H1 (cell line): ENCODE measurements around the gene PRR14L. TPM values are rescaled to one million over a fixed set of nuclear protein-coding genes. Genes with fewer than 3 reads are reported as not detected.

Experiments used
- CTCF ChIA-PET: fragments of 300-600 bp; sonication (Branson Sonifier 250); formaldehyde crosslinking; loops from one replicate; lab custom pipeline; 2021; ENCODE audit not compliant: partially characterized antibody; lab: Charles Lee
- POLR2A ChIA-PET: fragments of 300-600 bp; sonication (Branson Sonifier 250); formaldehyde crosslinking; loops from one replicate; lab custom pipeline; 2021; ENCODE audit warnings: inconsistent platforms; ENCODE audit not compliant: partially characterized antibody; lab: Charles Lee
- DNase-seq, 2 experiments: peaks; one replicate each; pipeline versions ENCODE4 v3.0.0 to v3.0.0-alpha.2; 2010 to 2022; ENCODE audit warnings: low spot score in 2 of 2, low read depth in 1 of 2, mixed read lengths in 1 of 2
- FAIRE-seq: peaks from 2 replicates; lab custom pipeline; 2011; peaks lifted over from hg19 to GRCh38; lab: Jason Lieb, UNC
- H2AFZ ChIP-seq: 2 replicates; pipeline ENCODE4 v1.8.1; 2012; ENCODE audit warnings: low read length, inconsistent platforms
- H2AK5ac ChIP-seq: 2 replicates; pipeline ENCODE4 v1.6.1; 2013; ENCODE audit warnings: low read depth, low read length
- H2BK120ac ChIP-seq: replicated peaks from 2 replicates; pipeline ENCODE3; 2013; ENCODE audit warnings: low read depth, low read length, inconsistent platforms
- H2BK12ac ChIP-seq: 2 replicates; pipeline ENCODE4 v1.6.1; 2013; ENCODE audit warnings: low read depth, low read length
- H2BK15ac ChIP-seq: 2 replicates; pipeline ENCODE4 v1.6.1; 2013; ENCODE audit warnings: low read length
- H2BK20ac ChIP-seq: 2 replicates; pipeline ENCODE4 v1.6.1; 2013; ENCODE audit warnings: low read length
- H2BK5ac ChIP-seq: 2 replicates; pipeline ENCODE4 v1.6.1; 2013; ENCODE audit warnings: low read depth, low read length
- H3K14ac ChIP-seq: 2 replicates; pipeline ENCODE4 v1.6.1; 2013; ENCODE audit warnings: inconsistent platforms; ENCODE audit not compliant: insufficient read length
- H3K18ac ChIP-seq: 2 replicates; pipeline ENCODE4 v1.6.1; 2013; ENCODE audit warnings: low read length; ENCODE audit errors: extremely low read depth
- H3K23ac ChIP-seq: 2 replicates; pipeline ENCODE4 v1.6.1; 2013; ENCODE audit warnings: inconsistent platforms; ENCODE audit not compliant: insufficient read length
- H3K23me2 ChIP-seq: 2 replicates; pipeline ENCODE4 v1.6.1; 2013; ENCODE audit warnings: low read depth, low read length
- H3K27ac ChIP-seq: 2 replicates; pipeline ENCODE4 v1.6.1; 2011; ENCODE audit warnings: low read depth, low read length, inconsistent platforms
- H3K27me3 ChIP-seq, 4 experiments: replicated peaks in 1 of 4; 1 replicate in 1 of 4; 2 replicates in 3 of 4; pipeline versions ENCODE4 v1.6.1 to v1.8.1; 2011 to 2013; ENCODE audit warnings: low read length in 3 of 4, mild to moderate bottlenecking in 3 of 4, inconsistent platforms in 2 of 4, mixed read lengths in 2 of 4, moderate library complexity in 1 of 4; ENCODE audit not compliant: control insufficient read depth in 3 of 4, insufficient read depth in 3 of 4; ENCODE audit errors: extremely low read depth in 1 of 4
- H3K36me3 ChIP-seq, 4 experiments: 2 replicates each; pipeline versions ENCODE4 v1.6.1 to v1.8.1; 2011 to 2013; ENCODE audit warnings: mild to moderate bottlenecking in 4 of 4, low read length in 3 of 4, moderate library complexity in 2 of 4, control low read depth in 1 of 4, inconsistent platforms in 1 of 4; ENCODE audit not compliant: insufficient read depth in 4 of 4, control insufficient read depth in 2 of 4
- H3K4ac ChIP-seq: replicated peaks from 2 replicates; pipeline ENCODE3; 2013; ENCODE audit warnings: low read length, low read depth, mixed read lengths, inconsistent platforms; ENCODE audit not compliant: insufficient read length
- H3K4me1 ChIP-seq, 4 experiments: replicated peaks in 1 of 4; 1 replicate in 1 of 4; 2 replicates in 3 of 4; pipeline versions ENCODE4 v1.6.1 to v1.8.1; 2011 to 2013; ENCODE audit warnings: low read length in 3 of 4, inconsistent platforms in 2 of 4, mixed read lengths in 1 of 4; ENCODE audit not compliant: insufficient read depth in 4 of 4, control insufficient read depth in 3 of 4
- H3K4me2 ChIP-seq, 2 experiments: 2 replicates each; pipeline versions ENCODE4 v1.6.1 to v1.8.1; 2011 to 2013; ENCODE audit warnings: low read depth in 2 of 2, low read length in 2 of 2, control low read depth in 1 of 2, inconsistent platforms in 1 of 2, mild to moderate bottlenecking in 1 of 2; ENCODE audit not compliant: insufficient read depth in 1 of 2
- H3K4me3 ChIP-seq, 4 experiments: fragments of 200-600, 300-600 bp in 1 of 4; sonication (generic), shearing (Covaris generic), sonication (Bioruptor Twin) in 1 of 4; 2 replicates each; pipeline versions ENCODE4 v1.5.1 to v1.8.1; 2011 to 2016; ENCODE audit warnings: low read length in 4 of 4, low read depth in 3 of 4, control low read depth in 2 of 4, inconsistent platforms in 2 of 4, mild to moderate bottlenecking in 2 of 4, mixed read lengths in 1 of 4, moderate library complexity in 1 of 4; ENCODE audit not compliant: insufficient read depth in 2 of 4; ENCODE audit errors: extremely low read depth in 1 of 4
- H3K56ac ChIP-seq: replicated peaks from 2 replicates; pipeline ENCODE3; 2013; ENCODE audit warnings: low read depth, mild to moderate bottlenecking, mixed read lengths, low read length, inconsistent platforms; ENCODE audit not compliant: insufficient read length
- H3K79me1 ChIP-seq: 2 replicates; pipeline ENCODE4 v1.6.1; 2013; ENCODE audit warnings: low read depth, low read length, control low read depth
- H3K79me2 ChIP-seq, 2 experiments: 2 replicates each; pipeline versions ENCODE4 v1.6.1 to v1.8.1; 2012 to 2013; ENCODE audit warnings: low read length in 2 of 2, mild to moderate bottlenecking in 2 of 2, inconsistent platforms in 1 of 2; ENCODE audit not compliant: insufficient read depth in 2 of 2, control insufficient read depth in 1 of 2
- H3K9ac ChIP-seq, 4 experiments: replicated peaks in 1 of 4; 1 replicate in 1 of 4; 2 replicates in 3 of 4; pipeline versions ENCODE4 v1.6.1 to v1.8.1; 2011 to 2013; ENCODE audit warnings: low read depth in 3 of 4, low read length in 3 of 4, control low read depth in 2 of 4, mild to moderate bottlenecking in 2 of 4, moderate library complexity in 2 of 4, inconsistent platforms in 1 of 4; ENCODE audit errors: extremely low read depth in 1 of 4
- H3K9me3 ChIP-seq, 2 experiments: 2 replicates each; pipeline versions ENCODE4 v1.6.1 to v1.8.1; 2012 to 2013; ENCODE audit warnings: mild to moderate bottlenecking in 2 of 2, moderate library complexity in 2 of 2, control low read depth in 1 of 2, inconsistent platforms in 1 of 2, low read depth in 1 of 2, low read length in 1 of 2, mixed read lengths in 1 of 2; ENCODE audit not compliant: insufficient read depth in 2 of 2
- H4K20me1 ChIP-seq, 2 experiments: replicated peaks in 1 of 2; 2 replicates each; pipeline versions ENCODE3 to v1.8.1; 2011 to 2013; ENCODE audit warnings: inconsistent platforms in 2 of 2, low read length in 2 of 2, mild to moderate bottlenecking in 1 of 2; ENCODE audit not compliant: insufficient read depth in 2 of 2, control insufficient read depth in 1 of 2
- H4K5ac ChIP-seq: 2 replicates; pipeline ENCODE4 v1.6.1; 2013; ENCODE audit warnings: low read length, low read depth, mixed read lengths, inconsistent platforms; ENCODE audit not compliant: insufficient read length
- H4K8ac ChIP-seq: 2 replicates; pipeline ENCODE4 v1.8.0; 2013; ENCODE audit warnings: mild to moderate bottlenecking, moderate library complexity, low read length, inconsistent platforms; ENCODE audit not compliant: insufficient read depth; ENCODE audit errors: extremely low read depth
- H4K91ac ChIP-seq: replicated peaks from 2 replicates; pipeline ENCODE3; 2013; ENCODE audit warnings: low read length, mixed read lengths, inconsistent platforms; ENCODE audit not compliant: insufficient read length
- HDAC2 ChIP-seq, 2 experiments: fragments of 300-600 bp in 1 of 2; sonication (generic) in 1 of 2; IDR thresholded peaks; 2 replicates each; pipeline ENCODE4 v1.6.1; 2011 to 2012; ENCODE audit warnings: low read depth in 2 of 2, low read length in 2 of 2, mild to moderate bottlenecking in 2 of 2, moderate library complexity in 2 of 2, borderline replicate concordance in 1 of 2, inconsistent platforms in 1 of 2
- HDAC6 ChIP-seq: IDR thresholded peaks from one replicate; pipeline ENCODE4 v1.7.1; 2012; ENCODE audit warnings: low read depth, mild to moderate bottlenecking, inconsistent platforms, low read length, moderate library complexity
- KDM4A ChIP-seq: IDR thresholded peaks from one replicate; pipeline ENCODE4 v1.7.1; 2012; ENCODE audit warnings: low read depth, mild to moderate bottlenecking, moderate library complexity, low read length, inconsistent platforms; ENCODE audit not compliant: severe bottlenecking
- WGBS, 2 experiments: shearing (Covaris generic) in 1 of 2; methylation state at CpG; one replicate each; pipeline versions ENCODE4 v1.1.6 to v1.1.7; 2013 to 2015; ENCODE audit warnings: low lambda C conversion rate in 2 of 2, mixed read lengths in 2 of 2, inconsistent platforms in 1 of 2, low coverage in 1 of 2, missing lambda C conversion rate in 1 of 2; ENCODE audit not compliant: insufficient replicate concordance in 2 of 2, insufficient coverage in 1 of 2, insufficient read length in 1 of 2; ENCODE audit errors: extremely low coverage in 1 of 2, missing lambda C conversion rate in 1 of 2; 5-methylcytosine and 5-hydroxymethylcytosine counted together
- polyA plus RNA-seq, 7 experiments: library from polyadenylated mRNA; depleted of rRNA in 3 of 7; stranded (reverse) in 5 of 7; unstranded in 2 of 7; fragments of >200 nt in 5 of 7; fragments of 200-250 nt in 2 of 7; gene quantifications; 1 replicate in 5 of 7; 2 replicates in 1 of 7; 4 replicates in 1 of 7; pipeline versions ENCODE4 v1.2.1 to v1.2.3, GENCODE V29; 2011 to 2013; ENCODE audit warnings: missing spikeins in 2 of 7, mixed read lengths in 2 of 7
- total RNA-seq: library from RNA; stranded (reverse); fragmentation: NEBNext Ultra II Directional; extraction: Animal tissue kit (Norgen Biotek cat#: 25700); gene quantifications from 2 replicates; pipeline ENCODE4 v1.2.1, GENCODE V29; 2021

PRR14L gene
- total and polyA plus RNA-seq, 2 of the 8 experiments (the other 6 are each of a cell fraction or from before 2014, with no cell fraction given), result 26.5 to 98.6 TPM

DNA sequence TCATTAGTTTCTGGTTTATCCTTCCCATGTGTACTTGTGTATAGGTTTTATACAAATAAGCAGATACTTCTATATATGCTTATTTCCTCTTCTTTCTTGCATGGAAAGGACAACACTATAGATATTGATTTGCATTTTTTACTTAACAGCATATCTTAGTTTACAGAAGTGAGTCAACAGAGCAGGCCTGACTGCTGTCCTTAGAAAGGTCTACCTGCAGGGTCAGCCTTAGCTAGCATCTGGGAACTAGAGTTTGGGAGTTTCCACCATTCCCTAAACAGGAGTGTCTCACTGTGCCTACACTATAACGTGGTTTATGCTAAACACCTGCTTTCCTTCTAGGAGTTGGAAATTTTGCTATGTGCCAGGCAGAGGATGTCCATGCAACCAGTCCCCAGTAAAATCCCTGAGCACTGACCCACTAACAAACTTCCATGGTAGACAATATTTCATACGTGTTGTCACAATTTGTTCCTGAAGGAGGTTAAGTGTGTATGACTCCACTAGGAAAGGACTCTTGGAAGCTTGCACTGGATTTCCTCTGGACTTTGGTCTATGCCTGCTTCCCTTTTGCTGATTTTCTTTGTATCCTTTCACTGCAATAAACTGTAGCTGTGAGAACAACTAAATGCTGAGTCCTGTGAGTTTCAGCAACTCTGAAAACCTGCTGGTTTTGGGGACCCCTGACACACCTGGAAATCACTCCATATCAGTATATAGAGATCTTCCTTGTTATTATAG lies 17.7 kb downstream of the PRR14L start:
- POLR2A ChIA-PET, result interaction anchor here (1.0 kb wide), 2 partner anchors 14 to 239 kb away, joined by 3 read pairs; no protein-coding TSS in a partner anchor
- Histone ChIP-seq H3K23ac (no peak overlapping the region), H2BK120ac (no peak overlapping the region), H3K18ac (no peak overlapping the region), H3K14ac (no peak overlapping the region), H2BK5ac (no peak overlapping the region), H3K4me3 (no peak overlapping the region), H3K79me1 (peaks cover 10% of the 10 kb centered on the region; the same call in 1 of the 2 replicates), H4K20me1 (peaks cover 8% of the 10 kb centered on the region in 2 experiments), H3K9ac (no peak overlapping the region), H3K4me1 (no peaks in the 10 kb centered on the region), H3K9me3 (no peaks in the 10 kb centered on the region), H3K23me2 (no peaks in the 10 kb centered on the region; the same call in 1 of the 2 replicates), H3K79me2 (peaks cover 4 to 79% of the 10 kb centered on the region in 2 experiments; a peak in 3 of 4 replicates), H4K5ac (no peak overlapping the region), H3K27me3 (no peaks in the 10 kb centered on the region), H3K56ac (no peak overlapping the region), H2BK20ac (no peak overlapping the region), H3K27ac (no peak overlapping the region), H4K8ac (no peak overlapping the region), H3K4ac (no peak overlapping the region), H3K36me3 (peaks cover 2 to 30% (median 15%) of the 10 kb centered on the region in 4 experiments; a peak in 7 of 8 replicates), H2BK15ac (no peak overlapping the region), H2BK12ac (no peak overlapping the region), H2AK5ac (no peak overlapping the region), H4K91ac (no peak overlapping the region), H2AFZ (no peak overlapping the region), H3K4me2 (no peak overlapping the region)
- no peak for FAIRE-seq
- TF ChIP-seq HDAC2 (IDR thresholded peaks at IDR 0.05; ENCODE audit: borderline replicate concordance in 1 of 2, low read depth in 2 of 2, low read length in 2 of 2) (no peak), KDM4A (no peak), HDAC6 (no peak)
- CTCF ChIA-PET, result no interaction called here
- DNase-seq, result no peak
- WGBS, 2 experiments, result 87% methylated on average over 2 of the region's 2 CpGs; no CpG with 5 or more reads in 1 of the 2 experiments
